Dendritic cell treated with granulocyte-macrophage colony-stimulating factor and Interleukin-4, amounts not matched to agents 40 ng/mL and 50 ng/mL, for 4 days (primary cell): Measurements from ENCODE around the gene DBET.
"Not testable (repeated sequence)": the region's sequence is repeated elsewhere in the genome, so short reads cannot be mapped to it uniquely, and the experiment has no call there.

Experiments
- H3K27ac Mint-ChIP-seq: one replicate; pipeline ENCODE4 v1.8.0; 2022; ENCODE audit warnings: mild to moderate bottlenecking, mixed read lengths
- H3K27me3 Mint-ChIP-seq: one replicate; pipeline ENCODE4 v1.8.0; 2022; ENCODE audit warnings: mild to moderate bottlenecking, mixed read lengths
- H3K36me3 Mint-ChIP-seq: one replicate; pipeline ENCODE4 v1.8.0; 2022; ENCODE audit warnings: low read depth, mixed read lengths
- H3K4me1 Mint-ChIP-seq: one replicate; pipeline ENCODE4 v1.8.0; 2022; ENCODE audit warnings: low read depth, mixed read lengths
- H3K4me3 Mint-ChIP-seq: one replicate; pipeline ENCODE4 v1.8.0; 2022; ENCODE audit warnings: mild to moderate bottlenecking, moderate library complexity, mixed read lengths
- H3K9me3 Mint-ChIP-seq: one replicate; pipeline ENCODE4 v1.8.0; 2022; ENCODE audit warnings: mixed read lengths
- intact Hi-C: fragments of 100-400 bp; cut with micrococcal nuclease; formaldehyde crosslinking; loops from one replicate; pipeline ENCODE4 v1.15.0; 2022

Gene DBET

GRCh38 chr4:190106611-190107480, 42.5 kb downstream of the DBET start:
- intact Hi-C loops, H3K27ac Mint-ChIP-seq, H3K9me3 Mint-ChIP-seq, H3K36me3 Mint-ChIP-seq, H3K4me3 Mint-ChIP-seq, H3K27me3 Mint-ChIP-seq, H3K4me1 Mint-ChIP-seq: not testable (repeated sequence)

GRCh38 chr4:190107766-190108485, 43.6 kb downstream of the DBET start:
- H3K36me3 Mint-ChIP-seq, H3K4me3 Mint-ChIP-seq, H3K9me3 Mint-ChIP-seq, H3K27ac Mint-ChIP-seq, H3K27me3 Mint-ChIP-seq, intact Hi-C loops, H3K4me1 Mint-ChIP-seq: not testable (repeated sequence)

GRCh38 chr4:190108756-190109155, 44.5 kb downstream of the DBET start:
- H3K4me1 Mint-ChIP-seq, intact Hi-C loops, H3K27me3 Mint-ChIP-seq, H3K9me3 Mint-ChIP-seq, H3K4me3 Mint-ChIP-seq, H3K27ac Mint-ChIP-seq, H3K36me3 Mint-ChIP-seq: not testable (repeated sequence)

GRCh38 chr4:190109390-190110011, 45.2 kb downstream of the DBET start:
- H3K9me3 Mint-ChIP-seq, intact Hi-C loops, H3K36me3 Mint-ChIP-seq, H3K4me1 Mint-ChIP-seq, H3K27me3 Mint-ChIP-seq, H3K27ac Mint-ChIP-seq, H3K4me3 Mint-ChIP-seq: not testable (repeated sequence)

- H3K4me3 Mint-ChIP-seq, H3K27me3 Mint-ChIP-seq, H3K27ac Mint-ChIP-seq, H3K36me3 Mint-ChIP-seq, H3K9me3 Mint-ChIP-seq, H3K4me1 Mint-ChIP-seq, intact Hi-C loops: not testable (repeated sequence)
These were observed 45.7 kb downstream of the DBET start for GRCh38 chr4:190110033-190110432.

- intact Hi-C loops, H3K36me3 Mint-ChIP-seq, H3K27ac Mint-ChIP-seq, H3K4me3 Mint-ChIP-seq, H3K27me3 Mint-ChIP-seq, H3K9me3 Mint-ChIP-seq, H3K4me1 Mint-ChIP-seq: not testable (repeated sequence)
These were observed 46.4 kb downstream of the DBET start for GRCh38 chr4:190110570-190111295.

GRCh38 chr4:190112879-190113278, 48.6 kb downstream of the DBET start:
- H3K4me1 Mint-ChIP-seq, intact Hi-C loops, H3K36me3 Mint-ChIP-seq, H3K27me3 Mint-ChIP-seq, H3K27ac Mint-ChIP-seq, H3K4me3 Mint-ChIP-seq, H3K9me3 Mint-ChIP-seq: not testable (repeated sequence)

GRCh38 chr4:190114991-190115390, 50.7 kb downstream of the DBET start:
- H3K4me1 Mint-ChIP-seq, H3K27ac Mint-ChIP-seq, H3K9me3 Mint-ChIP-seq, H3K4me3 Mint-ChIP-seq, H3K27me3 Mint-ChIP-seq, H3K36me3 Mint-ChIP-seq, intact Hi-C loops: not testable (repeated sequence)
